Ovary (tissue), 9 donors: ENCODE data around the gene CAMSAP1. TPM values are rescaled to one million over a fixed set of nuclear protein-coding genes. Genes with fewer than 3 reads are reported as not detected.

ENCODE experiments used
- DNase-seq, 5 donors: peaks; one replicate each; pipeline ENCODE4 v3.0.0-alpha.2; 2019 to 2020
- H3K27ac ChIP-seq, 2 donors: fragments of 200-600 bp; one replicate each; pipeline versions ENCODE4 v1.5.1 to v1.8.0; 2019 to 2022
- H3K27me3 ChIP-seq: fragments of 200-600 bp; one replicate; pipeline ENCODE4 v1.8.0; 2022
- H3K36me3 ChIP-seq: fragments of 200-600 bp; sonication (generic); one replicate; pipeline ENCODE4 v1.5.1; 2019
- H3K4me1 ChIP-seq: one replicate; pipeline ENCODE4 v1.8.1; 2013; ENCODE audit warnings: mild to moderate bottlenecking, moderate library complexity; ENCODE audit not compliant: insufficient read depth
- H3K4me3 ChIP-seq: fragments of 200-600 bp; sonication (generic); one replicate; pipeline ENCODE4 v1.5.1; 2017
- H3K9me3 ChIP-seq, 2 donors: fragments of 200-600 bp in 1 of 2; sonication (generic) in 1 of 2; one replicate each; pipeline versions ENCODE4 v1.5.1 to v1.8.1; 2013 to 2019; ENCODE audit warnings: mild to moderate bottlenecking in 1 of 2, moderate library complexity in 1 of 2
- CTCF ChIP-seq, 3 donors: fragments of 450-650 bp in 2 of 3; fragments of 200-600 bp in 1 of 3; IDR thresholded peaks; one replicate each; pipeline versions ENCODE4 v1.5.1 to v1.8.0; 2016 to 2022; ENCODE audit warnings: antibody characterized with exemption in 3 of 3, mild to moderate bottlenecking in 1 of 3
- EP300 ChIP-seq: sonication (generic); formaldehyde crosslinking; IDR thresholded peaks from one replicate; pipeline ENCODE4 v1.6.1; 2017; ENCODE audit warnings: antibody characterized with exemption
- POLR2A ChIP-seq: fragments of 450-650 bp; IDR thresholded peaks from one replicate; pipeline ENCODE4 v1.6.1; 2017; ENCODE audit warnings: antibody characterized with exemption, mild to moderate bottlenecking, moderate library complexity
- WGBS, 3 donors: extraction: QIAGEN DNeasy Blood & Tissue Kit in 1 of 3; methylation state at CpG; one replicate each; pipeline versions ENCODE4 v1.1.5 to v1.1.7; 2013 to 2017; 5-methylcytosine and 5-hydroxymethylcytosine counted together
- intact Hi-C, 4 donors: fragments of 100-400 bp; cut with DNase I; formaldehyde crosslinking; loops; one replicate each; pipeline versions ENCODE4 v1.11.0 to v1.15.1; 2022 to 2023
- polyA plus RNA-seq, 2 donors: library from polyadenylated mRNA; stranded (reverse); fragments of 200-250 nt in 1 of 2; fragments of 350-450 nt in 1 of 2; fragmentation: Illumina TruSeq in 1 of 2; extraction: RNeasy Lipid Tissue Mini Kit (QIAGEN cat#74804) in 1 of 2; gene quantifications; one replicate each; pipeline ENCODE4 v1.2.3, GENCODE V29; 2013 to 2014
- total RNA-seq, 7 donors: library from RNA; depleted of rRNA in 2 of 7; stranded (reverse); fragments of >200 nt in 2 of 7; fragmentation: NEBNext Ultra II Directional in 3 of 7; extraction: Animal tissue kit (Norgen Biotek cat#: 25700) in 3 of 7; gene quantifications; one replicate each; pipeline versions ENCODE4 v1.1.0 to v1.2.4, GENCODE V29; 2016 to 2023
- donor health status: DM: no; HTN: no; CAD: no; lungs with moderate emphysema.
- donor health status: DM: no; HTN: no; CAD: no.
- donor health status: Bipolar disorder and iron deficiency.
- donor health status: DM: yes; HTN: yes; CAD: no.
- donor health status: DM: no; HTN: no; CAD: no.
- donor health status: DM: yes; HTN: yes; CAD: no.

The CAMSAP1 gene
- total and polyA plus RNA-seq, 9 donors = 9.4 to 62.6 (median 38.0) TPM

GRCh38 chr9:135835131-135835530, 72.2 kb downstream of the CAMSAP1 start:
- 85 to 89% (median 89%) methylated on average over 10 of the region's 10 CpGs for WGBS, 3 donors
- no peaks in the 10 kb centered on the region for H3K4me1 ChIP-seq
- H3K4me3 ChIP-seq = no peak overlapping the region
- no peaks in the 10 kb centered on the region for H3K36me3 ChIP-seq
- TF ChIP-seq POLR2A (no peak), EP300 (no peak), CTCF (IDR thresholded peaks at IDR 0.05) (no peak)
- no peak for DNase-seq
- no peak overlapping the region for H3K27ac ChIP-seq
- intact Hi-C loops = no loop called here
- H3K9me3 ChIP-seq = no peaks in the 10 kb centered on the region
- H3K27me3 ChIP-seq = no peaks in the 10 kb centered on the region

DNA sequence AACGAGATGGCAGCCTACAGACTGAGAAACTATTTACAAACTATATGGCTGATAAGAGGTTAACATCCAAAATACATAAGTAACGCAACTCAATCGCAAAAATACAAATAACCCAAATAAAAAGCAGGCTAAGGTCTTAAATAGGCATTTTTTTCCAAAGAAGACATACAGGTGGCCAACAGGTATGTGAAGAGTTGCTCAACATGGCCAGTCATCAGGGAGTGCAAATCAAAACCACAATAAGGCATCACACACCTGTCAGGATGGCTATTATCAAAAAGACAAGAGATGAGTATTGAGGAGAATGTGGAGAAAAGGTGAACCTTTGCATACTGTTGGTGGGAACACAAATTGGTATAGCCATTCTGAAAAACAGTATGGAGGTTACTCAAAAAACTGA, 73.5 kb downstream of the CAMSAP1 start:
- DNase-seq = no peak
- TF ChIP-seq EP300 = no peak
- no peak for TF ChIP-seq CTCF (IDR thresholded peaks at IDR 0.05)
- no peak for TF ChIP-seq POLR2A
- no peaks in the 10 kb centered on the region for H3K4me1 ChIP-seq
- intact Hi-C loops = no loop called here
- peaks cover 0 to 6% of the 10 kb centered on the region in 2 donors for H3K9me3 ChIP-seq
- H3K27ac ChIP-seq = no peak overlapping the region
- H3K36me3 ChIP-seq = no peaks in the 10 kb centered on the region
- no peak overlapping the region for H3K4me3 ChIP-seq
- H3K27me3 ChIP-seq = no peaks in the 10 kb centered on the region
- WGBS, 3 donors = 63 to 75% (median 68%) methylated on average over 3 of the region's 3 CpGs

DNA sequence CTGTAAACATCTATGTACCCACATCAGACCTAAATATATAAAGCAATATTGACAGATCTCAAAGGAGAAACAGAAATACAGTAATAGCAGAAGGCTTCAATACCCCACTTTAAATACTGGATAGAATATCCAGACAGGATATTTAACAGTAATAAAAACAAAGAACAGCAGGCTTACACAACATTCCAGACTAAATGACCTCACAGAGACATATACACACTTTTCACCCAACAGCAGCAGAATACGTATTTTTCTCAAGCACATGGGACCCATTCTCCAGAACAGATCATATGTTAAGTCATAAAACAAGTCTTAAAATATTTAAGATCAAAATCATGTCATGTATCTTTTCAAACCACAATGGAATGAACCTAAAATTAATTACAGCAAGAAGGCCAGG, 76.8 kb downstream of the CAMSAP1 start:
- no peaks in the 10 kb centered on the region for H3K36me3 ChIP-seq
- TF ChIP-seq EP300 (no peak), POLR2A (no peak)
- DNase-seq = no peak
- H3K4me1 ChIP-seq = no peaks in the 10 kb centered on the region
- H3K27ac ChIP-seq = no peak overlapping the region
- peaks cover 0 to 6% of the 10 kb centered on the region in 2 donors for H3K9me3 ChIP-seq
- no peak overlapping the region for H3K4me3 ChIP-seq
- 67 to 91% (median 83%) methylated on average over 1 of the region's 1 CpG for WGBS, 3 donors
- intact Hi-C loops = no loop called here
- no peaks in the 10 kb centered on the region for H3K27me3 ChIP-seq

- Histone ChIP-seq H3K9me3 (peaks cover 0 to 6% of the 10 kb centered on the region in 2 donors), H3K27ac (no peak overlapping the region), H3K4me1 (no peaks in the 10 kb centered on the region), H3K27me3 (no peaks in the 10 kb centered on the region), H3K36me3 (no peaks in the 10 kb centered on the region), H3K4me3 (no peak overlapping the region)
- WGBS, 3 donors = 96 to 98% (median 96%) methylated on average over 5 of the region's 5 CpGs
- no peak for DNase-seq
- intact Hi-C loops = no loop called here
- TF ChIP-seq POLR2A (no peak), EP300 (no peak), CTCF (IDR thresholded peaks at IDR 0.05) (no peak)
Measured at GRCh38 chr9:135828656-135829055, 78.7 kb downstream of the CAMSAP1 start.

- no peaks in the 10 kb centered on the region for H3K4me1 ChIP-seq
Measured at GRCh38 chr9:135827866-135828580, 79.3 kb downstream of the CAMSAP1 start.

More at GRCh38 chr9:135827866-135828580, 79.3 kb downstream of the CAMSAP1 start:
- no peak overlapping the region for H3K27ac ChIP-seq
- no peak for TF ChIP-seq CTCF (IDR thresholded peaks at IDR 0.05)
- TF ChIP-seq EP300 = no peak
- no peak for TF ChIP-seq POLR2A
- 95 to 96% (median 95%) methylated on average over 13 of the region's 13 CpGs for WGBS, 3 donors
- no peak overlapping the region for H3K4me3 ChIP-seq
- H3K36me3 ChIP-seq = no peaks in the 10 kb centered on the region
- H3K9me3 ChIP-seq = peaks cover 0 to 6% of the 10 kb centered on the region in 2 donors
- intact Hi-C loops = no loop called here
- DNase-seq = no peak
- no peaks in the 10 kb centered on the region for H3K27me3 ChIP-seq
